NT2/D1 (cell line): ENCODE results near the gene PARP3.

Experiments used
- SUZ12 ChIP-seq: IDR thresholded peaks from 2 replicates; pipeline ENCODE4 v1.6.1; 2011; ENCODE audit not compliant: insufficient read length, insufficient read depth; ENCODE audit errors: extremely low read depth
- YY1 ChIP-seq: IDR thresholded peaks from 2 replicates; pipeline ENCODE4 v1.6.1; 2011; ENCODE audit not compliant: insufficient read length, insufficient read depth
- ZNF274 ChIP-seq: IDR thresholded peaks from 2 replicates; pipeline ENCODE4 v1.6.1; 2011; ENCODE audit warnings: mild to moderate bottlenecking, low read depth, low read length

- no peak for TF ChIP-seq YY1
- TF ChIP-seq ZNF274 = no peak
- TF ChIP-seq SUZ12 = no peak
Measured at GRCh38 chr3:51961602-51962569, 19.7 kb downstream of the PARP3 start.
